GM20000 (cell line): ENCODE data around the gene POLR2H.

Experiments
- DNase-seq: peaks from one replicate; pipeline ENCODE4 v3.0.0; 2012; ENCODE audit warnings: low spot score
- TF ChIP-seq, protein P1 (sequence below): IDR thresholded peaks from 2 replicates; pipeline ENCODE4 v1.5.1; 2012; ENCODE audit warnings: mild to moderate bottlenecking, control low read depth; ENCODE audit errors: extremely low read depth, missing control alignments

The POLR2H gene

DNA sequence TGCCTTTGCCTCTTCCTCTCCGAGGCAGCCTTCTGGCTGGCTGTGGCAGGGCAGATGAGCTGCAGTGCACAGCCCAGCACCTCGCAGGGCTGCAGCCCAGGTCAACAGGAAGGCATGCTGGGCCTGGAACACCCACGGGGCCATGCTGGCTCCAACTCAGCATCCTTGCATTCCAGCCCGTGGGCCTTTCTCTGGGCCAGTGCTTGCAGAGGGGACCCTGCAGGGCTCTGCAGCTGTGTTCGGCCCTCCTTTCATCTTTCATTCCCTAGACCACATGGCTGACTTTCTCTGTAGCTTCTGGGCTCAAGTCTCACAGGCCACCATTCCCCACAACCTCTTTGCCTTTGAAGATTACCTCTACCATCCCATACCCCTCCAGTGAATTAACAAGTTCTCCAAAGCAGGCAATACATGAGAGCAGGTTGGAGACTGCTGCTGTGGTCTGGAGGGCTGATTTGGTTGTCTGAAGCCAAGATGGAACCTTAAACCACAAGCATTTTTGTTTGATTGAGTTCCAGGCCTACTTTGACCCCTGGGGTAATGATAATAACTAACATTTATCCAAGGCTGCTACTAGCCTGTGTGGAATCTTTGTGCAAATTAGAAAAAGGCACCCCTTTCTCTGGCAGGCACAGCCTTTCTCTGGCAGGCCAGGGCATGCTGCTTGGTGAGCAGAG is 18.2 kb upstream of the POLR2H start:
- no peak for DNase-seq
- TF ChIP-seq, protein P1, sequence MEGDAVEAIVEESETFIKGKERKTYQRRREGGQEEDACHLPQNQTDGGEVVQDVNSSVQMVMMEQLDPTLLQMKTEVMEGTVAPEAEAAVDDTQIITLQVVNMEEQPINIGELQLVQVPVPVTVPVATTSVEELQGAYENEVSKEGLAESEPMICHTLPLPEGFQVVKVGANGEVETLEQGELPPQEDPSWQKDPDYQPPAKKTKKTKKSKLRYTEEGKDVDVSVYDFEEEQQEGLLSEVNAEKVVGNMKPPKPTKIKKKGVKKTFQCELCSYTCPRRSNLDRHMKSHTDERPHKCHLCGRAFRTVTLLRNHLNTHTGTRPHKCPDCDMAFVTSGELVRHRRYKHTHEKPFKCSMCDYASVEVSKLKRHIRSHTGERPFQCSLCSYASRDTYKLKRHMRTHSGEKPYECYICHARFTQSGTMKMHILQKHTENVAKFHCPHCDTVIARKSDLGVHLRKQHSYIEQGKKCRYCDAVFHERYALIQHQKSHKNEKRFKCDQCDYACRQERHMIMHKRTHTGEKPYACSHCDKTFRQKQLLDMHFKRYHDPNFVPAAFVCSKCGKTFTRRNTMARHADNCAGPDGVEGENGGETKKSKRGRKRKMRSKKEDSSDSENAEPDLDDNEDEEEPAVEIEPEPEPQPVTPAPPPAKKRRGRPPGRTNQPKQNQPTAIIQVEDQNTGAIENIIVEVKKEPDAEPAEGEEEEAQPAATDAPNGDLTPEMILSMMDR: no peak

DNA sequence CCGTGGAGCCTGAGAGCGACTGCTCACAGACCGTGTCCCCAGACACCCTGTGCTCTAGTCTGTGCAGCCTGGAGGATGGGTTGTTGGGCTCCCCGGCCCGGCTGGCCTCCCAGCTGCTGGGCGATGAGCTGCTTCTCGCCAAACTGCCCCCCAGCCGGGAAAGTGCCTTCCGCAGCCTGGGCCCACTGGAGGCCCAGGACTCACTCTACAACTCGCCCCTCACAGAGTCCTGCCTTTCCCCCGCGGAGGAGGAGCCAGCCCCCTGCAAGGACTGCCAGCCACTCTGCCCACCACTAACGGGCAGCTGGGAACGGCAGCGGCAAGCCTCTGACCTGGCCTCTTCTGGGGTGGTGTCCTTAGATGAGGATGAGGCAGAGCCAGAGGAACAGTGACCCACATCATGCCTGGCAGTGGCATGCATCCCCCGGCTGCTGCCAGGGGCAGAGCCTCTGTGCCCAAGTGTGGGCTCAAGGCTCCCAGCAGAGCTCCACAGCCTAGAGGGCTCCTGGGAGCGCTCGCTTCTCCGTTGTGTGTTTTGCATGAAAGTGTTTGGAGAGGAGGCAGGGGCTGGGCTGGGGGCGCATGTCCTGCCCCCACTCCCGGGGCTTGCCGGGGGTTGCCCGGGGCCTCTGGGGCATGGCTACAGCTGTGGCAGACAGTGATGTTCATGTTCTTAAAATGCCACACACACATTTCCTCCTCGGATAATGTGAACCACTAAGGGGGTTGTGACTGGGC is 16.8 kb upstream of the POLR2H start:
- no peak for DNase-seq
- TF ChIP-seq, protein P1: no peak

- peak; percentile 45 for DNase-seq
- TF ChIP-seq, protein P1: no peak
Observed at GRCh38 chr3:184345317-184346144, 16.0 kb upstream of the POLR2H start.

GRCh38 chr3:184346480-184347190 is 14.9 kb upstream of the POLR2H start:
- TF ChIP-seq, protein P1: no peak
- DNase-seq: no peak

DNA sequence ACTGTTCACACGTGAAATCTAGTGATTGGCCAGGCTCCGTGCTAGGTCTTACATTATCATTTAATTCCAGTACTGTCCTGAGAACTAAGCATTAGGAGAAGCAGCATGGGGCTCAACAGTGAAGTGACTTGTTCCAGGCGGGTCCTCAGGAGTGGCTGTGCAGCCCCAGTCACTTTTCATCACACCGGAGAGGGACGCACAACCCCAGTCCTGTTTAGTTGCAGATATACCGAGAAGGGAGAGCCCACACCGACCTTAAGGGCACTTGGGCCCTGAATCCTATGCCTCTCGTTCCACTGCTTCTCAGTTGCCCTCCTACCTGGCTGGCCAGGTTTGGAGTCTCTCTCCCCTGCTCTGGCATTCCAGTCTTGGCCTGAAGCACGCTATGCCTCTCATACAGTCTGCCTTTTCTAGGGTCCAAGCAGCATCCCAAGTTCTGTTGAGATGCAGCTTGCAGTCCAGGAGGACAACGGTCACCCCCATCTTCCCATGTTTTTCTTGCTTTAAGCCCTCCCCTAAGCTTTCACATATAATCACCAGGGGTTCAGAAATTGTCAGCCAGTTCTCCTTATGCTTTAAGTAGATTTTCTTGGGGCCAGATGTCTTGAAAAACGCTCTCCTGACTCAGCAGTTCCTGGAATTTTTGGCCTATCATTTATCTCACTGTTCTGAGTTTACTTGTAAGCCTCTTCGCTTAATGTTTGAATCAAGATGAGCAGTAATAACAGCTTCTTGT is 14.0 kb upstream of the POLR2H start:
- DNase-seq: no peak
- TF ChIP-seq, protein P1: no peak

DNA sequence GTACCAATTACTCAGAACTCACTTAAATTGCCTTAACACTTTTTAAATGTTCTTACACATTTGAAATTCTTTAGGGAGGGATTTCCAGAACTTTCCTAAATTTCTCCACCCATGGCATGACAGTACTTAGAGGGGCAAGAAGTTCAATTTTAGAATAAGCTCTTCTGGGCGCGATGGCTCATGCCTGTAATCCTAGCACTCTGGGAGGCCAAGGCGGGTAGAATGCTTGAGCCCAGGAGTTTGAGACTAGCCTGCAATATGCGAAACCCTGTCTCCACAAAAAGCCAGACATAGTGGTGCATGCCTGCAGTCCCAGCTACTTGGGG is 13.5 kb upstream of the POLR2H start:
- TF ChIP-seq, protein P1: no peak
- DNase-seq: no peak
